ENCODE results near the gene SPAST.
"Not testable (repeated sequence)": the region's sequence is repeated elsewhere in the genome, so short reads cannot be mapped to it uniquely, and the experiment has no call there.

The SPAST gene

GRCh38 chr2:32063310-32064020, at the start of gene SPAST:
TSS of gene SPAST (plus strand) at chr2:32063556. CDS start at chr2:32063832, 276 bp downstream.
- Histone ChIP-seq H3K27me3 (ENCODE audit: control insufficient read depth, insufficient read depth, low read length) (no peaks in the 10 kb centered on the region), H3K4me3 (ENCODE audit: low read depth, low read length) (peak within 1 kb of the TSS; percentile 95), H3K9me3 (ENCODE audit: control insufficient read depth, insufficient read depth, low read length) (no peaks in the 10 kb centered on the region), H3K4me1 (ENCODE audit: control insufficient read depth, insufficient read depth, low read length) (peaks cover 8% of the 10 kb centered on the region; the same call in 1 of the 2 replicates), H3K27ac (ENCODE audit: low read depth, low read length) (peak within 1 kb of the TSS; percentile 94), H3K36me3 (ENCODE audit: control insufficient read depth, insufficient read depth, low read length) (0 out of 2 replicates have a peak, but pooled peaks cover 5% of the 10 kb centered on the region), H3K9ac (ENCODE audit: low read depth, low read length) (peak within 1 kb of the TSS; percentile 72)

GRCh38 chr2:32018789-32019482, 44.4 kb upstream of the SPAST start:
- not testable (repeated sequence) for H3K4me3 ChIP-seq (ENCODE audit: low read depth, low read length); H3K27ac ChIP-seq (ENCODE audit: low read depth, low read length); H3K4me1 ChIP-seq (ENCODE audit: control insufficient read depth, insufficient read depth, low read length); H3K9ac ChIP-seq (ENCODE audit: low read depth, low read length); H3K27me3 ChIP-seq (ENCODE audit: control insufficient read depth, insufficient read depth, low read length); H3K9me3 ChIP-seq (ENCODE audit: control insufficient read depth, insufficient read depth, low read length)
- peaks cover 47% of the 10 kb centered on the region for H3K36me3 ChIP-seq (ENCODE audit: control insufficient read depth, insufficient read depth, low read length)

- not testable (repeated sequence) for H3K27me3 ChIP-seq (ENCODE audit: control insufficient read depth, insufficient read depth, low read length); H3K4me1 ChIP-seq (ENCODE audit: control insufficient read depth, insufficient read depth, low read length); H3K9me3 ChIP-seq (ENCODE audit: control insufficient read depth, insufficient read depth, low read length); H3K27ac ChIP-seq (ENCODE audit: low read depth, low read length); H3K4me3 ChIP-seq (ENCODE audit: low read depth, low read length); H3K9ac ChIP-seq (ENCODE audit: low read depth, low read length)
- H3K36me3 ChIP-seq (ENCODE audit: control insufficient read depth, insufficient read depth, low read length) = peaks cover 47% of the 10 kb centered on the region
Measured at GRCh38 chr2:32034198-32034887, 29.0 kb upstream of the SPAST start.

GRCh38 chr2:32039447-32040219, 23.7 kb upstream of the SPAST start, which contains the start of gene DPY30:
TSS of gene DPY30 (minus strand) at chr2:32039805. CDS start at chr2:32039456, 349 bp downstream.
- H3K27ac ChIP-seq (ENCODE audit: low read depth, low read length) = peak within 1 kb of the TSS; percentile 86
- H3K9me3 ChIP-seq (ENCODE audit: control insufficient read depth, insufficient read depth, low read length) = no peaks in the 10 kb centered on the region
- H3K4me1 ChIP-seq (ENCODE audit: control insufficient read depth, insufficient read depth, low read length) = no peaks in the 10 kb centered on the region
- H3K27me3 ChIP-seq (ENCODE audit: control insufficient read depth, insufficient read depth, low read length) = no peaks in the 10 kb centered on the region
- peaks cover 18% of the 10 kb centered on the region for H3K36me3 ChIP-seq (ENCODE audit: control insufficient read depth, insufficient read depth, low read length)
- peak within 1 kb of the TSS; percentile 81 for H3K9ac ChIP-seq (ENCODE audit: low read depth, low read length)
- H3K4me3 ChIP-seq (ENCODE audit: low read depth, low read length) = peak within 1 kb of the TSS; percentile 99

- Histone ChIP-seq H3K4me1 (ENCODE audit: control insufficient read depth, insufficient read depth, low read length) (no peaks in the 10 kb centered on the region), H3K9ac (ENCODE audit: low read depth, low read length) (no peak overlapping the region), H3K36me3 (ENCODE audit: control insufficient read depth, insufficient read depth, low read length) (no peaks in the 10 kb centered on the region), H3K27ac (ENCODE audit: low read depth, low read length) (no peak overlapping the region), H3K27me3 (ENCODE audit: control insufficient read depth, insufficient read depth, low read length) (no peaks in the 10 kb centered on the region), H3K4me3 (ENCODE audit: low read depth, low read length) (no peak overlapping the region), H3K9me3 (ENCODE audit: control insufficient read depth, insufficient read depth, low read length) (no peaks in the 10 kb centered on the region)
Measured at GRCh38 chr2:32043561-32043960, 19.8 kb upstream of the SPAST start.

GRCh38 chr2:32051836-32052439, 11.4 kb upstream of the SPAST start:
- H3K9me3 ChIP-seq (ENCODE audit: control insufficient read depth, insufficient read depth, low read length) = no peaks in the 10 kb centered on the region
- no peaks in the 10 kb centered on the region for H3K36me3 ChIP-seq (ENCODE audit: control insufficient read depth, insufficient read depth, low read length)
- H3K27ac ChIP-seq (ENCODE audit: low read depth, low read length) = no peak overlapping the region
- H3K9ac ChIP-seq (ENCODE audit: low read depth, low read length) = no peak overlapping the region
- no peaks in the 10 kb centered on the region for H3K27me3 ChIP-seq (ENCODE audit: control insufficient read depth, insufficient read depth, low read length)
- no peak overlapping the region for H3K4me3 ChIP-seq (ENCODE audit: low read depth, low read length)
- no peaks in the 10 kb centered on the region for H3K4me1 ChIP-seq (ENCODE audit: control insufficient read depth, insufficient read depth, low read length)

- H3K27me3 ChIP-seq (ENCODE audit: control insufficient read depth, insufficient read depth, low read length); H3K4me1 ChIP-seq (ENCODE audit: control insufficient read depth, insufficient read depth, low read length); H3K9me3 ChIP-seq (ENCODE audit: control insufficient read depth, insufficient read depth, low read length); H3K4me3 ChIP-seq (ENCODE audit: low read depth, low read length); H3K36me3 ChIP-seq (ENCODE audit: control insufficient read depth, insufficient read depth, low read length); H3K27ac ChIP-seq (ENCODE audit: low read depth, low read length); H3K9ac ChIP-seq (ENCODE audit: low read depth, low read length): not testable (repeated sequence)
Measured at GRCh38 chr2:32054583-32054982, 8.8 kb upstream of the SPAST start.

GRCh38 chr2:32058130-32058529, 5.2 kb upstream of the SPAST start:
- Histone ChIP-seq H3K27ac (ENCODE audit: low read depth, low read length) (no peak overlapping the region), H3K9me3 (ENCODE audit: control insufficient read depth, insufficient read depth, low read length) (no peaks in the 10 kb centered on the region), H3K4me1 (ENCODE audit: control insufficient read depth, insufficient read depth, low read length) (peaks cover 8% of the 10 kb centered on the region; the same call in 1 of the 2 replicates), H3K4me3 (ENCODE audit: low read depth, low read length) (no peak overlapping the region), H3K27me3 (ENCODE audit: control insufficient read depth, insufficient read depth, low read length) (no peaks in the 10 kb centered on the region), H3K9ac (ENCODE audit: low read depth, low read length) (no peak overlapping the region), H3K36me3 (ENCODE audit: control insufficient read depth, insufficient read depth, low read length) (no peaks in the 10 kb centered on the region)

GRCh38 chr2:32060266-32060665, 3.1 kb upstream of the SPAST start:
- no peaks in the 10 kb centered on the region for H3K9me3 ChIP-seq (ENCODE audit: control insufficient read depth, insufficient read depth, low read length)
- H3K27me3 ChIP-seq (ENCODE audit: control insufficient read depth, insufficient read depth, low read length) = no peaks in the 10 kb centered on the region
- H3K4me3 ChIP-seq (ENCODE audit: low read depth, low read length) = no peak overlapping the region
- peaks cover 8% of the 10 kb centered on the region; the same call in 1 of the 2 replicates for H3K4me1 ChIP-seq (ENCODE audit: control insufficient read depth, insufficient read depth, low read length)
- H3K36me3 ChIP-seq (ENCODE audit: control insufficient read depth, insufficient read depth, low read length) = no peaks in the 10 kb centered on the region
- no peak overlapping the region for H3K27ac ChIP-seq (ENCODE audit: low read depth, low read length)
- H3K9ac ChIP-seq (ENCODE audit: low read depth, low read length) = no peak overlapping the region

GRCh38 chr2:32061430-32061829, 1.9 kb upstream of the SPAST start:
- Histone ChIP-seq H3K27me3 (ENCODE audit: control insufficient read depth, insufficient read depth, low read length) (no peaks in the 10 kb centered on the region), H3K4me1 (ENCODE audit: control insufficient read depth, insufficient read depth, low read length) (peaks cover 8% of the 10 kb centered on the region; the same call in 1 of the 2 replicates), H3K36me3 (ENCODE audit: control insufficient read depth, insufficient read depth, low read length) (0 out of 2 replicates have a peak, but pooled peaks cover 5% of the 10 kb centered on the region), H3K9me3 (ENCODE audit: control insufficient read depth, insufficient read depth, low read length) (no peaks in the 10 kb centered on the region), H3K9ac (ENCODE audit: low read depth, low read length) (no peak overlapping the region), H3K27ac (ENCODE audit: low read depth, low read length) (no peak overlapping the region), H3K4me3 (ENCODE audit: low read depth, low read length) (no peak overlapping the region)

All from HUES48 (cell line).